NCI-H1092 (cell line): ENCODE measurements around the gene IRAG1.

Experiments used
- DNase-seq: peaks from one replicate; lab custom pipeline; 2025; lab: John Stamatoyannopoulos, UW

Gene IRAG1

GRCh38 chr11:10666556-10667520, 26.7 kb downstream of the IRAG1 start:
- no peak for DNase-seq

- no peak for DNase-seq
Observed at GRCh38 chr11:10664496-10664895, 29.1 kb downstream of the IRAG1 start.

- no peak for DNase-seq
Observed at GRCh38 chr11:10663990-10664389, 29.6 kb downstream of the IRAG1 start.

GRCh38 chr11:10663365-10663764, 30.2 kb downstream of the IRAG1 start:
- no peak for DNase-seq

- no peak for DNase-seq
Observed at GRCh38 chr11:10660323-10660722, 33.2 kb downstream of the IRAG1 start.

DNA sequence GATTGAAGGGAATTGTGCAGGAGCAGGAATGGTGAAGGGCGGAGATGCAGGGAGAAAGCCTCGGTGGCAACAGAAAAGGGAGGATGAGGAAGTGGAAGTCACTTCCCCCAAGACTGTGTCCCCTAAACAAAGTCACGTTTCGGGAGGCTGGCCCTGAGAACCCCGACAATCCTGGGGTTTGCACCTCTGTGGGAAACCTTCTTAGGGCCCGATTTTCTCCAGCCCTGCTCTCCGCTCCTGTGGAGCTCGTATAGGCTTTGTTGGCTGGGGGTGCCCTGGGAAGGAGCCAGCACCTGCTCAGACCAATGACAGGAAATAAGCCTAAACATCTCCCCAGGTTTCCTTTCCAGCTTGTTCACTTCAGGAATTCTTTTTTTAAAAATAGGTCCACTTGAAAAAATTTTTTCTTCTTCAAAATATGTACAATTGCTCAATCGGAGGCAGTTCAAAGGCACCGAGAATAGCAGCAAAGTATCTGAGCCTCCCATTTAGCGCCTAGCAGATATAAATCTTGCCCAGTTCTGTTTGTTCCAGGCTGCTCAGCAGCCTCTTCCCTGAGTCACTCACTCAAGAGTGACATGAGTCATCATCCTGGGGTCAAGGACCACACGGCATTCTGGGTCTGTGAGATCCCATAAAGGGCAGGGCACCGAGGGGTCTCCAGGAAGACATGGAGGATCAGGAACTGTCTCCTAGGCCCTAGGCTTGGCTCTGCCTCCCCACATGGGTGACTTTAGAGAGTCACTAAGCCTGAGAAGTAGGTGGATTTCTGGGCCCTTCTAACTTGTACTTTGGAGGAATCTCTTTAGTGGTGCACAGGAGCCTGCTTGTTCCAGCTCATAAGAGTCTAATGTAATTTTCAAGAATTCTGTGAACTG, 34.0 kb downstream of the IRAG1 start:
- no peak for DNase-seq

- DNase-seq: no peak
Observed at GRCh38 chr11:10658621-10659338, 34.8 kb downstream of the IRAG1 start.

DNA sequence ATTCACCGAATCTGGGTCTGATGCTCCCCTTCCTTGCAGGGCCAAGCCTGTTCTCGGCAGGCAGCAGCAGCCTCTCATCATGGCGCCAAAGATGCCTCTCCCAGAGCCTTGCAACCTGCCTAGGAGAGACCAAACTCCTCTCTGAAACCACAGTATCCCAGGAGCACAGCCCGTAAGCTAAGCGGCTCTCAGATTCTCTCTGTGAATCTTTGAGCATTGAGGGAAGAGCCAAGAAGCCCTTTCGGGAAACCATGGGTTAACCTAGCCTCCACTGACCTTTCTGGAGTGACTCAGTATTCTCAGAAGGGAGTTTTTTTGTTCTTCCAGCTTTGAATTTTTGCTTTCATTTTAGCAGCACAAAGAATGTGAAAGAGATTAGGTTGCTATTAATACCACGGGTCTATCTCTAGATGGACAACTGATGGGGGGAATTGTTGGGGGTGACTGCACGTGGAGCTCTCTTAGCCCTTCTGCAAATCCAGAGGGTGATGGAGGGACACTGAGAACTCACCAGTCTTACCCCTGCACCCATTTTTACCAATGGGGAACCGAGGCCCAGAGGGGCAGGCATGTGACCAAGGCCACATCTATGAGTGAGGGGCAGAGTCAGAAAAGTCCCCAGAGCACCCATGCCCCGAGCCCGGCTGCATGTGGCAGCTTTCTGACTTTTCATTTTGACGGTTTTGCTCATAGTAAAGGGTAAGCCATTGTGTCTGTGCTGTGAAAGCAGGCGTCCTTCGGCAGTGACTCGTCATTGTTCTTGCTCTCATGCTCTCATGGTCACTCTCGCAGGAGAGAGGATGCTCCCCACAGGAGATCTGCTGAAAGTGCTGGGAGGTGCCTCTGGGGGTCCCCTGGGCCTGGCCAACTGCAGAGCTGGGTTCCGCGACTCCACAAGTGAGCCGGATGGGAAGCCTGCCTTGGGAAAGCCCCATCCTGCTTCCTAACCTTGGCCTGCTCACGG, 36.0 kb downstream of the IRAG1 start:
- no peak for DNase-seq

DNA sequence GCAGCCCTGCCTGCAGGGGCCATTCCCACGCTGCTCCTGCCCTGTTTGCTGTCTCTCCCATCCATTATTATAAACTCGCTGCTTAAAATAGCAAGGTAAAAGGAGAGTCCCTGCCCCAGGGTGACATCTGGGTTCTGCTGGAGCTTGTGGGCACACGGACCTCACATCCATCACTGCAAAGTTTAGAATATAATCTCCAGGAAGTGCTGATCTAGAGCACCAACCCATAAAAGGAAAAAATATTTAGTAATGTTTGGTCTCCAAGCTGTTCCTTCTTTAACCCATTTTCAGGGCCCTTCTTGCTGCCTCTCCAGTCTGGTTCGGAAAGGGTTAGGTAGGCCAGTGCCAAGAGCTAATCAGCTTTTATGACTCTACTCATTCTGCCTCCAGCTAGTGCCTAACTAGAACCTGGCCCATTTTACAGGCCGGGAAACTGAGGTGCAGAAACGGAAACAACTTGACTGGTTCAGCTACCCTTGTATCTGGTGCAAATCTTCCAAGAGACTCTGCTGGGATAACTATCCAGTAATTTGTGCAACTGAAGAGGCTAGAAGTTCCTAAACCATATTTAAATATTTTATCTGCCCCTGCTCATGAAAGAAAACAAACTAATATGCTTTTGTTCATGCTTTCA, 37.5 kb downstream of the IRAG1 start:
- DNase-seq: no peak

DNA sequence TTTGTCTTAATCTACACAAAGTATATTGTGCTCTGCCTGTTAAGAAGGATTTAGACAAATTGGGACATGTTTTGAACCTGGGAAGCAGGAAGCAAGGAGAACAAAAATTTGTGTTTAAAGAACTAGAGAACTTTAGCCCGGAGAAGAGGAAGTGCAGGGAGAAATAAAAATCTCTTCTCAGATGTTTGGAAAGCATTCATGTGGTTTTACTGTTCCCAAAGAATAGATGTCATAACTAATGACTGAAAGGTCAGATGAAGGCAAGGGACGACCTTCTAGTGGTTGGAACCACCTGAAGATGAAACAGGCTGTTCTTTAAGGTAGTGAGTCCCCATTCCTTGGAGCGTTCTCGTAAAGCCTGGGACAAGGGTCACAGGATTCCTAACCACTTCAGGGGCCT, 38.3 kb downstream of the IRAG1 start:
- no peak for DNase-seq

DNA sequence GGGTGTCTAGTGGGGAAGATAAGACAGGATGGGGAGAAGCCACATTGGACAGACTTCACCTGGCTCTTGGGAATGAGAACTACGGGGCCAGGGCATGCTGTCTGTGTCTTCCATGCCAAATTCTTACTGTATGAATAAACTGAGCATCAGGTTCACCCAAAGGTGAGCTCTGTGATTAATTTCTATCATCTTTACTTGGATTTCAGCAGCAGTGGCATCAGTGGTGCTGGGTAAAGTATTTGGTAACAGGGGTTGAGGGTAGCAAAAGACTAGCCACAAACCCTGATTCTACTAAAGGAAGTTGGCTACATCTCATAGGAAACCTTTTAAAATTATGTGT, 38.8 kb downstream of the IRAG1 start:
- DNase-seq: no peak

DNA sequence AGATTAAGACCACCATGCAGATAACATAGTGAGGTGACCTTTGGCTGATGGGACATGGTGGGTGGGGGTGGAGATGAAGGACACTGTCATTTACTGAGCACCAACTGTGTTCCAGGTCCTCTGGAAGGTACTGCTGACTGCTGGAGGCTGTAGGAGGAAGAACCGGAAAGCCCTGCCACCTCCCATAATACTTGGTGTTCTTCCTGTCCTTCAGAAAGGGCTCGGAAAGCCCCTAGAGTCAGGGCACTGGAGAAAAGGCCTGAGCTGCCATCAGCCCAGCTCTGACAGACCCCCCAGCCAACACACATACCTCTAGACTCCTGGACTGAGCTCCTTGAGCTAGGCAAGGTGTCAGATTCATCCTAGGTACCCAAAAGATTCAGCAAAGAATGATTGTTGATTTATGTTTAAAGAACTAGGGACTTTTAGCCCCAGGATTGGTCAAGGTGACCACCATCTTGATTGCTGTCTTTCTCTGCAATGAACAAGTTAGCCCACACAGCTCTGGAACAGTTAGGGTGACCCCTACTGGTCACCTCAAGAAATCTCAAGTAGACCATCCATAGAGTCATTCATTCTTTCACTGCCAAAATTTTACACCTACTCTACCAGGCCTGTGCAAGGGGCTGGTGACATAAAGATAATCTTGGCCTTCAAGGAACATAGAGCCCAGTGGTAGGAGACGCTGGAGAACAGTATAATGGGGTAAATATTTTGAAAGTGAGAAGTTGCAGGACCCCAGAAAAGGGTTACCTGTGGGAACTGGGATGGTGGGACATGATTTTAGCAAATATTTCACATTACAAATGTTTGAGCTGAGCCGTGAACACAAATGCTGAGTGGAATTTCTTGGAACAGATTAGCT, 39.4 kb downstream of the IRAG1 start:
- no peak for DNase-seq

DNA sequence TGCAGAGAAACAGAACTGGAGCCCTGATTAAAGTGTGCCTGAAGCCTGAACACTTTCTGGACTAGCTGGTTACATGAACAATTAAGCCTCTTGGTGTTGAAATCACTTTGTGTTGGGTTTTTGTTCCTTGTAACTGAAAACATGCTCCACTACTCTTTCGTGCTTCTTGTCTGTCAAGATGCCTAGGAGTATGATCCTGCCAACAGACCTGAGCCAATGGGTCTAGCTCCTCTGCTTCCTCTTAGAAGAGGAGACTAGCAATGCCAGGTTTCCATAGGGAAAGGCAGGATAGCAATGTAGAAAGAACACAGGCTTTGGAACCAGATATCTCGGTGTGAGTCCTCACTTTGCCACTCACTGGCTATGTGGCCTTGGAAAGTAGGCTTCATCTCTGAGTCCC, 40.3 kb downstream of the IRAG1 start:
- no peak for DNase-seq

DNA sequence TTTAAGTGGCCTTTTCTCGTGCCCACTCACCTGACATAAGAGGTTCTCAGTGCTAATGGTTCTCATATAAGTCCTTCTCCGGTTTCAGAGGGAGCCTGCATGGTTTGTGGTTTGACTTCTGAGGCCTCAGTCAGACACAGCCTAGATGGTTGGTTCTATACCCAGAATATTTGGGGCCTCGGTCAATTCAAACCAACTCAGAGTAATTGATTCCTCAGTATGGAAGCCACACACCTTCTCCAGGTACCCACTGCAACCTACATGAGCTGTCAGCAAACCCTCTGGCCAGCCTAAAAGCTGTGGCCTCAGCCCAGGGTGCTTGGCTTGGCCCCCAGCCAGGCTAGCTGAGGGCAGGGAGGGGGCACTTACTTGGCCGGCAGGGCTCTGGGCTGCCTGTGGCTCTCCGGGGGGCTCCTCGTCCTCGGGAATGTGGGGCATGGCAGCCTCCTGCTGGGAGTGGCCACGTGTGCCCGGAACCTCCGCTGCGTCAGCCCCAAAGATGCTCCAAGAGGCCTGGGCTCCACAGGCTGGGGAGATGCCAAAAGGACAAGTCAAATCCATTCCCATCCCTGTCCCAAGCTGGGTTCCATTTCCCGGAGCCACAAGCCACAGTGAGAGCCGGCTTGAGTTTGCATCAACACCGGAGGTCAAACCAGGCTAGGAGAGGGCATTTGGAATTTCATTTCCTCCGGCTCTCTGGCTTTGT, 41.7 kb downstream of the IRAG1 start:
- DNase-seq: peak; percentile 40

DNA sequence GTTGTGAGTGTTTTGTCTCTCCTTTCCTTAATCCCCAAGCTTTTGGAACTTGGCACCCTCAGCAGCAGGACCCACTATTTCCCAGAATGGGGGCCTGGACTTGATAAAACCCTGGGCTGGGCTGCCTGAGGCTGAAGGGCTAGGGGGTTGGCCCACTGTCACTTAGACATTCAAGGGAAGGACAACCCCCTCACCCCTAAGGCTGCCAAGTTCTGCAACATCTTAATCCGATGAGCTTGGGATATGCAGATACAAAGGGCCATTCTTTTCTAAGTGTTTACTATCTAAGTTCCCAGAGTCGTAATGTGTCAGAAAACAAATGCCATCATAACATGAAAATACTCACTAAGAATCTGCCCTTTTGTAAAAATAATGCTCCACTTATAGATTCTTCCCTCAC, 42.9 kb downstream of the IRAG1 start:
- no peak for DNase-seq

- DNase-seq: no peak
Observed at GRCh38 chr11:10650166-10650565, 43.4 kb downstream of the IRAG1 start.

DNA sequence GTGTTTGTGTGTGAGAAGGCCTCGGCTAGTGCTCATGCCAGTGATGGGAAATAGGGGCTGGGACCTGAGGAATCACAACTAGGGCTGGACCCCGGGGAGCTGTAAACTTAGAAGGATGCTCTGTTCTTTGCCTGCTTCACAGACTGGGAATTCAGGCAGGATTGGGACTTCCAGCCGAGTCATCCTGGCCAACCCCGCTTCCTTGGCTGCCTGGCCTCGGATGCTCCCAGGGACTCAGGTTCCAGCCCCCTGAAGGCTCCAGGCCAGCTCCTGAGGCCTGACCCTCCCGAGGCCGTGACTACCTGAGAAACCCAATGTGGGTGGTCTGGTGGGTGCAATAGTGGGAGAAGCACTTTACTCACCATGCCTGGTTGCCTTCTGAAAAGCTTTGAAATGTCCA, 44.7 kb downstream of the IRAG1 start:
- no peak for DNase-seq

DNA sequence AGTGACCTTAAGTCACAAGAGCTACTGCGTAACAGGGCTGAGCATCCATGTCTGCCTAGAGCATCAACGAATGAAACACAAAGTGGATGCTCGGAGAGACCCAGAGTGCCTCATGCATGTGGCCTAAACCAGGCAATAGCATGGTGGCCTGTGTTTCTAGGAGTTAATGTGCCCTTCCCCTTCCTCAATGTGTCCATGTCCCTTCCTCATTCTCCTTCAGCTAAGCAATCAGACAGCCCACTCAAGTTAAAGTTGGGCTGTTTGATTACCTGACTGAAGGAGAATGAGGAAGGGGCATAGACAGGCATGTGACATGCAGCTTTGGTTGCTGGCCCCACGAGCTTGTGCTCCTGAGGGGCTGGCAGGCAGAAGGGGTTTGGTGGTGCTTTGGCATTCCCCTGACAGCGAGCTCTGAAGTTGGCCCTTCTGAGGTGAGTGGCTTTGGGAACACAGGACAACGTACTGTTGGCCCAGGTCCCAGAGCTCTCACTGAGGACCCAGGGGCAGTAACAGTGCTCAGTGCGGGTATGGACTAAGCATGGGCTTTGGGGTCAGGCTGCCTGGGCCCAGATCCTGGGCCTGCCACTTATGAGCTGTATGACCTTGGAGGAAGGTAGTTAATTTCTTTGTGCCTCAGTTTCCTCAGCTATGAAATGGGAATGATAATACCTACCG, 46.7 kb downstream of the IRAG1 start:
- DNase-seq: no peak

GRCh38 chr11:10646005-10646404, 47.5 kb downstream of the IRAG1 start:
- no peak for DNase-seq
